Astrocyte (in vitro differentiated cells and primary cell): ENCODE measurements around the gene NT5C1A. TPM values are rescaled to one million over a fixed set of nuclear protein-coding genes. Genes with fewer than 3 reads are reported as not detected.

Experiments used
- DNase-seq: peaks from one replicate; pipeline ENCODE4 v3.0.0-alpha.2; 2010; ENCODE audit warnings: low read depth
- FAIRE-seq: peaks from 2 replicates; lab custom pipeline; 2011; peaks lifted over from hg19 to GRCh38; lab: Jason Lieb, UNC
- H2AFZ ChIP-seq: 2 replicates; pipeline ENCODE4 v1.6.0; 2012; ENCODE audit warnings: low read depth, low read length, inconsistent platforms
- H3K27ac ChIP-seq: 2 replicates; pipeline ENCODE4 v1.5.1; 2011; ENCODE audit warnings: low read depth, low read length, inconsistent platforms
- H3K27me3 ChIP-seq: 2 replicates; pipeline ENCODE4 v1.6.0; 2011; ENCODE audit warnings: low read length, inconsistent platforms; ENCODE audit not compliant: insufficient read depth
- H3K36me3 ChIP-seq: 2 replicates; pipeline ENCODE4 v1.5.1; 2011; ENCODE audit warnings: low read length, inconsistent platforms; ENCODE audit not compliant: insufficient read depth
- H3K4me1 ChIP-seq: 2 replicates; pipeline ENCODE4 v1.5.1; 2011; ENCODE audit warnings: low read length, inconsistent platforms; ENCODE audit not compliant: insufficient read depth
- H3K4me2 ChIP-seq: 2 replicates; pipeline ENCODE4 v1.6.0; 2012; ENCODE audit warnings: low read length, inconsistent platforms
- H3K4me3 ChIP-seq: 2 replicates; pipeline ENCODE4 v1.5.1; 2011; ENCODE audit warnings: low read depth, mild to moderate bottlenecking, low read length, inconsistent platforms; ENCODE audit not compliant: insufficient read depth
- H3K79me2 ChIP-seq: 2 replicates; pipeline ENCODE4 v1.6.0; 2012; ENCODE audit warnings: mild to moderate bottlenecking, low read length, inconsistent platforms; ENCODE audit not compliant: insufficient read depth
- H3K9ac ChIP-seq: 2 replicates; pipeline ENCODE4 v1.6.0; 2012; ENCODE audit warnings: mild to moderate bottlenecking, low read length, inconsistent platforms
- H3K9me3 ChIP-seq: 2 replicates; pipeline ENCODE4 v1.5.1; 2012; ENCODE audit warnings: low read depth, mild to moderate bottlenecking, low read length, inconsistent platforms; ENCODE audit not compliant: insufficient read depth
- H4K20me1 ChIP-seq: 2 replicates; pipeline ENCODE4 v1.6.0; 2012; ENCODE audit warnings: low read length, inconsistent platforms; ENCODE audit not compliant: insufficient read depth
- H3K27ac Mint-ChIP-seq: one replicate; pipeline ENCODE4 v1.8.0; 2021; ENCODE audit warnings: mild to moderate bottlenecking, mixed read lengths; ENCODE audit not compliant: unreplicated experiment
- H3K27me3 Mint-ChIP-seq: one replicate; pipeline ENCODE4 v1.8.0; 2021; ENCODE audit warnings: low read depth, mixed read lengths; ENCODE audit not compliant: unreplicated experiment
- H3K36me3 Mint-ChIP-seq: one replicate; pipeline ENCODE4 v1.8.0; 2021; ENCODE audit warnings: low read depth, mixed read lengths; ENCODE audit not compliant: unreplicated experiment
- H3K4me1 Mint-ChIP-seq: one replicate; pipeline ENCODE4 v1.8.0; 2021; ENCODE audit warnings: low read depth, mixed read lengths; ENCODE audit not compliant: unreplicated experiment
- H3K4me3 Mint-ChIP-seq: one replicate; pipeline ENCODE4 v1.8.0; 2021; ENCODE audit warnings: mild to moderate bottlenecking, moderate library complexity, mixed read lengths; ENCODE audit not compliant: unreplicated experiment
- H3K9me3 Mint-ChIP-seq: one replicate; pipeline ENCODE4 v1.8.0; 2021; ENCODE audit warnings: mild to moderate bottlenecking, mixed read lengths; ENCODE audit not compliant: unreplicated experiment
- CTCF ChIP-seq: IDR thresholded peaks from 2 replicates; pipeline ENCODE4 v1.5.1; 2011; ENCODE audit warnings: low read depth, mild to moderate bottlenecking, inconsistent platforms, low read length, moderate library complexity; ENCODE audit not compliant: insufficient read depth
- EZH2 ChIP-seq: IDR thresholded peaks from 2 replicates; pipeline ENCODE4 v1.6.1; 2012; ENCODE audit warnings: mild to moderate bottlenecking, low read length, inconsistent platforms; ENCODE audit not compliant: insufficient read depth
- total RNA-seq: library from RNA; stranded (reverse); gene quantifications from 2 replicates; pipeline ENCODE4 v1.2.1, GENCODE V29; 2021

Gene NT5C1A
- total RNA-seq, 1 donor from 2014 or later, result 0.20 TPM

GRCh38 chr1:39631361-39632322, 40.3 kb downstream of the NT5C1A start:
- no peak overlapping the region for H3K4me2 ChIP-seq
- H3K9ac ChIP-seq, result no peak overlapping the region
- no peaks in the 10 kb centered on the region for H3K4me1 Mint-ChIP-seq
- TF ChIP-seq EZH2 (no peak), CTCF (no peak)
- H3K27me3 Mint-ChIP-seq, result peaks cover 61% of the 10 kb centered on the region
- H3K36me3 ChIP-seq, result no peaks in the 10 kb centered on the region
- H3K9me3 Mint-ChIP-seq, result peaks cover 2% of the 10 kb centered on the region
- H3K79me2 ChIP-seq, result no peaks in the 10 kb centered on the region
- no peak overlapping the region for H3K27ac Mint-ChIP-seq
- no peak overlapping the region for H3K4me3 ChIP-seq
- no peaks in the 10 kb centered on the region for H3K9me3 ChIP-seq
- no peak overlapping the region for H3K27ac ChIP-seq
- H3K4me3 Mint-ChIP-seq, result no peak overlapping the region
- FAIRE-seq (no peak), DNase-seq (no peak)
- no peak overlapping the region for H2AFZ ChIP-seq
- peaks cover 4% of the 10 kb centered on the region for H4K20me1 ChIP-seq
- peaks cover 64% of the 10 kb centered on the region for H3K27me3 ChIP-seq
- peaks cover 4% of the 10 kb centered on the region for H3K4me1 ChIP-seq
- peaks cover 26% of the 10 kb centered on the region for H3K36me3 Mint-ChIP-seq

- FAIRE-seq (no peak), DNase-seq (no peak)
- H3K9me3 Mint-ChIP-seq, result peaks cover 4% of the 10 kb centered on the region
- Histone ChIP-seq H3K4me3 (no peak overlapping the region), H3K27me3 (peaks cover 60% of the 10 kb centered on the region), H3K9me3 (no peaks in the 10 kb centered on the region), H2AFZ (no peak overlapping the region), H3K36me3 (no peaks in the 10 kb centered on the region), H3K27ac (no peak overlapping the region), H3K4me2 (no peak overlapping the region), H3K4me1 (peaks cover 4% of the 10 kb centered on the region), H4K20me1 (peaks cover 4% of the 10 kb centered on the region), H3K9ac (no peak overlapping the region), H3K79me2 (no peaks in the 10 kb centered on the region)
- TF ChIP-seq CTCF (no peak), EZH2 (no peak)
- H3K36me3 Mint-ChIP-seq, result peaks cover 26% of the 10 kb centered on the region
- no peak overlapping the region for H3K27ac Mint-ChIP-seq
- no peak overlapping the region for H3K4me3 Mint-ChIP-seq
- peaks cover 12% of the 10 kb centered on the region for H3K4me1 Mint-ChIP-seq
- peaks cover 52% of the 10 kb centered on the region for H3K27me3 Mint-ChIP-seq
Measured at GRCh38 chr1:39628807-39629350, 43.0 kb downstream of the NT5C1A start.
